GM15510 (cell line): ENCODE results near the gene MOSMO.

ENCODE experiments used
- POLR2A ChIP-seq: IDR thresholded peaks from 3 replicates; pipeline ENCODE4 v1.6.1; 2011; ENCODE audit warnings: borderline replicate concordance; ENCODE audit not compliant: insufficient read length; ENCODE audit errors: extremely low read depth

MOSMO gene

GRCh38 chr16:22126037-22126558 lies 118.2 kb downstream of the MOSMO start:
- TF ChIP-seq POLR2A = no peak

GRCh38 chr16:22130528-22130927 lies 122.6 kb downstream of the MOSMO start:
- no peak for TF ChIP-seq POLR2A

- TF ChIP-seq POLR2A = no peak
Observed at GRCh38 chr16:22132801-22133200, 124.9 kb downstream of the MOSMO start.
